ENCODE measurements around the gene RSKR.
"Not testable (repeated sequence)": the region's sequence is repeated elsewhere in the genome, so short reads cannot be mapped to it uniquely, and the experiment has no call there.

Gene RSKR

GRCh38 chr17:28613931-28614381 is at the start of gene RSKR:
TSS of gene RSKR (minus strand) at chr17:28614185. CDS start at chr17:28614161, 24 bp downstream.
- no peak for DNase-seq (ENCODE audit: low read depth)

- DNase-seq (ENCODE audit: low read depth) = no peak
Observed at GRCh38 chr17:28663723-28664122, 49.7 kb upstream of the RSKR start.

GRCh38 chr17:28662527-28662829 is 48.5 kb upstream of the RSKR start:
- DNase-seq (ENCODE audit: low read depth) = no peak

GRCh38 chr17:28661635-28662526 is 47.9 kb upstream of the RSKR start, which contains the start of the genes SDF2 and SUPT6H:
TSS of gene SDF2 (minus strand) at chr17:28661906. CDS start at chr17:28661876, 30 bp downstream.
TSS of gene SUPT6H (plus strand) at chr17:28662205. CDS start at chr17:28673402, 11,197 bp downstream.
- DNase-seq (ENCODE audit: low read depth) = peak; percentile 91

- DNase-seq (ENCODE audit: low read depth) = not testable (repeated sequence)
Observed at GRCh38 chr17:28659497-28659881, 45.5 kb upstream of the RSKR start.

- DNase-seq (ENCODE audit: low read depth) = not testable (repeated sequence)
Observed at GRCh38 chr17:28658766-28659496, 44.9 kb upstream of the RSKR start.

GRCh38 chr17:28658342-28658741 is 44.4 kb upstream of the RSKR start:
- not testable (repeated sequence) for DNase-seq (ENCODE audit: low read depth)

GRCh38 chr17:28657756-28658155 is 43.8 kb upstream of the RSKR start:
- no peak for DNase-seq (ENCODE audit: low read depth)

- DNase-seq (ENCODE audit: low read depth) = no peak
Observed at GRCh38 chr17:28655160-28655559, 41.2 kb upstream of the RSKR start.

GRCh38 chr17:28648698-28649097 is 34.7 kb upstream of the RSKR start:
- no peak for DNase-seq (ENCODE audit: low read depth)

GRCh38 chr17:28646039-28646754 is 32.2 kb upstream of the RSKR start:
- DNase-seq (ENCODE audit: low read depth) = no peak

GRCh38 chr17:28645576-28645939 is 31.6 kb upstream of the RSKR start:
- DNase-seq (ENCODE audit: low read depth) = no peak

GRCh38 chr17:28644787-28645575 is 31.0 kb upstream of the RSKR start, which contains the start of gene BLTP2:
TSS of gene BLTP2 (minus strand) at chr17:28645158. CDS start at chr17:28645056, 102 bp downstream.
- DNase-seq (ENCODE audit: low read depth) = peak; percentile 91

- no peak for DNase-seq (ENCODE audit: low read depth)
Observed at GRCh38 chr17:28643983-28644786, 30.2 kb upstream of the RSKR start.

- DNase-seq (ENCODE audit: low read depth) = no peak
Observed at GRCh38 chr17:28641579-28641978, 27.6 kb upstream of the RSKR start.

GRCh38 chr17:28635506-28635905 is 21.5 kb upstream of the RSKR start:
- no peak for DNase-seq (ENCODE audit: low read depth)

GRCh38 chr17:28634206-28634865 is 20.4 kb upstream of the RSKR start:
- no peak for DNase-seq (ENCODE audit: low read depth)

- DNase-seq (ENCODE audit: low read depth) = no peak
Observed at GRCh38 chr17:28626818-28627217, 12.8 kb upstream of the RSKR start.

- no peak for DNase-seq (ENCODE audit: low read depth)
Observed at GRCh38 chr17:28624148-28624547, 10.2 kb upstream of the RSKR start.

- DNase-seq (ENCODE audit: low read depth) = no peak
Observed at GRCh38 chr17:28623696-28624095, 9.7 kb upstream of the RSKR start.

All from activated gamma-delta T cell treated with anti-CD3 and anti-CD28 coated beads, Interleukin-2, amount 50 U/mL, for 16 hours (primary cell).